Measurements from ENCODE around the gene RELN. TPM values are rescaled to one million over a fixed set of nuclear protein-coding genes. Genes with fewer than 3 reads are reported as not detected.

Gene RELN
- total RNA-seq, 1 experiment from 2014 or later = 0.20 TPM

DNA sequence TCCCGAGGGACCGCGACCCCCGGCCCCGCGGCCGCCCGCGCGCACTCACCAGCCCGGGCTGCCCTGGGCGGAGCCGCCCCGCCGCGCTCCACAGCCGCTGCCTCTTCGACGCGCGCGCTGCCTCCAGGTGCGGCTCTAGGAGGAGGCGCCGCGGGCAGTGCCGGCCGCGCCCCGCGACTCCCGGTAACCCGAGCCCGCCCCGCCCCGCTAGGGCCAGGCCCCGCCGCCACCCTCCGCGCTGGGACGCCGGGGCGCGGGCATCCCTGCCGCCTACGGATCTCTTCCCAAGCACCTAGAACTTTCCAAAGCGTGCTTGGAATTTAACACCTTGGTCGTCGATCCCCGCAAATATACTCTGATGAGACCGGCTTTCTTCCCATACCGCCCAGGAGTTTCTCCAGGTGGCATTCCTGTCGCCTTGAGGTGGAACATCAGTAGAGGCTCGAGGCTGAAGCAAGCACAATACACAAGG lies 543.4 kb downstream of the RELN start, which contains the start of gene SLC26A5:
Gene SLC26A5 (minus strand): TSS at position 159 of the 472 bp plus-strand sequence. CDS start 24,693 bp downstream, outside the sequence.
- DNase-seq (ENCODE audit: low read depth, low spot score) = no peak
- intact Hi-C loops (cut with micrococcal nuclease) = loop anchor here (2.0 kb wide), 1 partner anchor 711 kb away; no protein-coding TSS in a partner anchor
- Histone ChIP-seq H3K27ac (ENCODE audit: low read depth, low read length) (no peak within 1 kb of the TSS), H3K4me3 (replicated peaks in 1 of 2; ENCODE audit: low read depth in 1 of 2, low read length in 2 of 2) (0 out of 4 replicates have a peak within 1 kb of the TSS, but pooled peaks of 1 of the 2 experiments have one; percentile 7), H3K4me1 (ENCODE audit: control insufficient read depth in 1 of 2, insufficient read depth in 2 of 2, low read length in 2 of 2) (peaks cover 0 to 14% of the 10 kb centered on the region in 2 experiments; a peak in 3 of 4 replicates), H3K9ac (ENCODE audit: low read length) (no peak within 1 kb of the TSS), H3K4me2 (ENCODE audit: low read length) (peak within 1 kb of the TSS; percentile 64), H3K9me2 (ENCODE audit: insufficient read depth) (no peaks in the 10 kb centered on the region), H3K79me2 (ENCODE audit: insufficient read depth, low read length) (no peaks in the 10 kb centered on the region), H3K27me3 (ENCODE audit: insufficient read depth, low read length) (peaks cover 35% of the 10 kb centered on the region), H3K9me3 (ENCODE audit: control insufficient read depth in 1 of 2, insufficient read depth in 1 of 2, low read depth in 1 of 2, low read length in 2 of 2) (no peaks in the 10 kb centered on the region), H4K20me1 (ENCODE audit: insufficient read depth) (no peaks in the 10 kb centered on the region), H2AFZ (ENCODE audit: low read depth, low read length, poor library complexity, severe bottlenecking) (peak within 1 kb of the TSS; percentile 91), H3K36me3 (ENCODE audit: control insufficient read depth in 1 of 2, insufficient read depth in 2 of 2, low read length in 2 of 2) (no peaks in the 10 kb centered on the region)
- ChIA-PET CTCF (interaction anchor here (0.7 kb wide), 1 partner anchor 1432 kb away, joined by 4 read pairs; no protein-coding TSS in a partner anchor), POLR2A (no interaction called here), RAD21 (ENCODE audit: low non-redundant PET in 1 of 2, low total read pairs in 2 of 2, uncharacterized antibody in 2 of 2, unreplicated experiment in 2 of 2) (no interaction called here)
- no TSS peak for BruUV-seq (replicated peaks)
- no peak for TF ChIP-seq ZFX (IDR thresholded peaks at IDR 0.05)
- TF ChIP-seq MAX (IDR thresholded peaks at IDR 0.05) = 0 out of 2 replicates have a peak, but pooled peaks have one; percentile 34
- peak; percentile 97 for ATAC-seq

DNA sequence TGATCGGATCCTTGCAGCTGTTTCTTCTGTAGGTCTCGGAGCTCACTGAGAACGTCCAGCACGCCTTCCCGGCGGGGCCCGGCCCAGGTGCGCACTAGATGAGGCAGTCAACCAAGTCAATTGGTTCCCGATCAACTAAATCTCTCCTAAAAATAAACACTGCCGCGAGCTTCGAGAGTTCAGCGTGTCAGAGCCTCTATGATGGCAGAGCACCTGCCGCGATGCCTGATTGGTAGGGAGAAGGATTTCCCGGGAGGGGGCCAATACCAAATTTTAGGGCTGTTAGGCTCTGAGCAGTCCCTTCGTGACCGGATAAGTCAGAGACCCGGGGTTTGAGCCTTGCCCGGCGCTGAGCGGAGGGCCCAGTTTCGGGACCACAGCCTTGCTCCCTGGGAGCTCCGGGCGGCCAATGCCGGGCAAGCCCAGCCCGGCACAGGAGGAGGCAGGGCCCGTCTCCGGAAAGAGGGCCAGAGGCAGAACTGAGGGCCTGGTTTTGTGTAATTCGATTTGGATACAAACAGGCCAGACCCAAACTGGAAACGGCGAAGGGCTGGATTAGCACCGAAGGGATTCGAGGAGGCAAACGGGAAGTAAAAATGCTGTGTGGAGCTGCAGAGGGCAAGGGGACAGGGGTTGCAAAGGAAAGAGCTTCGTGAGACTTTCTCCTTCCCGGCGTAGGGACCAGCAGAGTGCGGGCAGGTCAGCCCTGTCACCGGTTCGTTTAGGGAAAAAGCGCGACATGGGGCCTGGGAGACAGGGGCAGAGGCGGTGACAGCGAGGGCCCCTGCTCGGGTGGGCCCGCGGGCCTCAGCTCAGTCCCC lies 544.0 kb downstream of the RELN start:
- no TSS peak for BruUV-seq (replicated peaks)
- Histone ChIP-seq H3K4me2 (ENCODE audit: low read length) (peak overlapping the region; percentile 64), H3K9me3 (ENCODE audit: control insufficient read depth in 1 of 2, insufficient read depth in 1 of 2, low read depth in 1 of 2, low read length in 2 of 2) (no peaks in the 10 kb centered on the region), H3K27me3 (ENCODE audit: insufficient read depth, low read length) (peaks cover 39% of the 10 kb centered on the region), H3K36me3 (ENCODE audit: control insufficient read depth in 1 of 2, insufficient read depth in 2 of 2, low read length in 2 of 2) (no peaks in the 10 kb centered on the region), H2AFZ (ENCODE audit: low read depth, low read length, poor library complexity, severe bottlenecking) (peak overlapping the region; percentile 22), H3K79me2 (ENCODE audit: insufficient read depth, low read length) (no peaks in the 10 kb centered on the region), H3K4me3 (replicated peaks in 1 of 2; ENCODE audit: low read depth in 1 of 2, low read length in 2 of 2) (0 out of 4 replicates have a peak overlapping the region, but pooled peaks of 1 of the 2 experiments have one; percentile 7), H3K9me2 (ENCODE audit: insufficient read depth) (no peaks in the 10 kb centered on the region), H3K27ac (ENCODE audit: low read depth, low read length) (no peak overlapping the region), H3K4me1 (ENCODE audit: control insufficient read depth in 1 of 2, insufficient read depth in 2 of 2, low read length in 2 of 2) (peaks cover 0 to 14% of the 10 kb centered on the region in 2 experiments; a peak in 3 of 4 replicates), H4K20me1 (ENCODE audit: insufficient read depth) (no peaks in the 10 kb centered on the region), H3K9ac (ENCODE audit: low read length) (no peak overlapping the region)
- no peak for TF ChIP-seq JUND (IDR thresholded peaks at IDR 0.05)
- no peak for TF ChIP-seq EZH2 (IDR thresholded peaks at IDR 0.05)
- no peak for TF ChIP-seq MAX (IDR thresholded peaks at IDR 0.05)
- TF ChIP-seq EGR1 (IDR thresholded peaks at IDR 0.05; ENCODE audit: low read depth) = no peak
- TF ChIP-seq SRF (IDR thresholded peaks at IDR 0.05; ENCODE audit: low read depth) = no peak
- TF ChIP-seq ZNF274 (IDR thresholded peaks at IDR 0.05; ENCODE audit: low read depth, low read length) = no peak
- TF ChIP-seq ELF1 (IDR thresholded peaks at IDR 0.05; ENCODE audit: borderline replicate concordance, low read depth) = no peak
- no peak for DNase-seq (ENCODE audit: low read depth, low spot score)
- intact Hi-C loops (cut with micrococcal nuclease) = loop anchor here (2.0 kb wide), 1 partner anchor 711 kb away; no protein-coding TSS in a partner anchor
- no peak for ATAC-seq
- ChIA-PET CTCF (no interaction called here), POLR2A (no interaction called here), RAD21 (ENCODE audit: low non-redundant PET in 1 of 2, low total read pairs in 2 of 2, uncharacterized antibody in 2 of 2, unreplicated experiment in 2 of 2) (no interaction called here)

Data from HCT116 (cell line).